A549 (cell line): ENCODE results near the gene CDH5.

Source experiments
- JUN ChIP-seq, 2 experiments: fragments of >200 bp; sonication (Bioruptor Twin); formaldehyde crosslinking; IDR thresholded peaks; 2 replicates in 1 of 2; 3 replicates in 1 of 2; pipeline ENCODE4 v1.6.1; 2016 to 2017
- POLR2A ChIP-seq: IDR thresholded peaks from 2 replicates; pipeline ENCODE4 v1.6.1; 2012; ENCODE audit warnings: mild to moderate bottlenecking, low read length
- TF ChIP-seq, protein P1 (sequence below): IDR thresholded peaks from 2 replicates; pipeline ENCODE4 v1.6.1; 2012

- TF ChIP-seq JUN (IDR thresholded peaks at IDR 0.05): no peak
- no peak for TF ChIP-seq POLR2A
- TF ChIP-seq, protein P1, sequence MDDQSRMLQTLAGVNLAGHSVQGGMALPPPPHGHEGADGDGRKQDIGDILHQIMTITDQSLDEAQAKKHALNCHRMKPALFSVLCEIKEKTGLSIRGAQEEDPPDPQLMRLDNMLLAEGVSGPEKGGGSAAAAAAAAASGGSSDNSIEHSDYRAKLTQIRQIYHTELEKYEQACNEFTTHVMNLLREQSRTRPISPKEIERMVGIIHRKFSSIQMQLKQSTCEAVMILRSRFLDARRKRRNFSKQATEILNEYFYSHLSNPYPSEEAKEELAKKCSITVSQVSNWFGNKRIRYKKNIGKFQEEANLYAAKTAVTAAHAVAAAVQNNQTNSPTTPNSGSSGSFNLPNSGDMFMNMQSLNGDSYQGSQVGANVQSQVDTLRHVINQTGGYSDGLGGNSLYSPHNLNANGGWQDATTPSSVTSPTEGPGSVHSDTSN: no peak
Measured at GRCh38 chr16:66435896-66436295, 69.4 kb downstream of the CDH5 start.
